CD4-positive, alpha-beta T cell treated with Interleukin-4 for 4 hours (primary cell): ENCODE results near the gene SLC1A2.

Experiments used
- DNase-seq: peaks from one replicate; pipeline ENCODE4 v3.0.0-alpha.2; 2020

Gene SLC1A2

DNA sequence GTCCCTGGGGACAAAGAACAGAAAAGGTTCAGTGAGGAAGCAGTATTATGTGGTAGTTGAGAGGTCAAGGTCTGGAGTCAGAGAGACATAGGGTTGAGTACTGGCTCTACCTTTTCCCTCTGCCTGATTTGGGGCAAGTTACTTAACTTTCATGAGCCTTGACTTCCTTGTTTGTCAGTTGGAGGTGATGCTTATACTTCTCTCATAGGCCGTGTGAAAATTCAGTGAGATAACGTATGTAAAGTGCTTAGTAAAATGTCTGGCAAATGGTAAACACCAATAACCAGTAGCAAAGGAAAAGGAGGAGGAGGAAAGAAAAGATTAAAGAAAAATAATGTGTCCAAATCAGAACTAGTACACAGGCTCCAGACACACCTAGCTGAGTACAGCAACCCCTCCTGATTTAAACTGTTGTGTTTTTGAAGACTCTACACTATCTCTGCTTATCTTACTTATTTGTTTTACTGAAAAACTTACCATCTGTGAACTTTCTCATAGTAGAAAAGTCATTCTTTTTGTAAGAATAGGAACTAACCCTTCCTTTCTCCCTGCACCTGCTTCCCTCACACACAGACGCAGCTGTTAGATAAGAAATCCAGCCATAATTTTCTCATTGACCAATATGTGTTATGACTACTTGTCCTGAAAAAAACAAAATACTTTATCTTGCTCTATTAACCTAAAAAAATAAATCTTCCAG lies 153.5 kb downstream of the SLC1A2 start:
- DNase-seq: no peak

DNA sequence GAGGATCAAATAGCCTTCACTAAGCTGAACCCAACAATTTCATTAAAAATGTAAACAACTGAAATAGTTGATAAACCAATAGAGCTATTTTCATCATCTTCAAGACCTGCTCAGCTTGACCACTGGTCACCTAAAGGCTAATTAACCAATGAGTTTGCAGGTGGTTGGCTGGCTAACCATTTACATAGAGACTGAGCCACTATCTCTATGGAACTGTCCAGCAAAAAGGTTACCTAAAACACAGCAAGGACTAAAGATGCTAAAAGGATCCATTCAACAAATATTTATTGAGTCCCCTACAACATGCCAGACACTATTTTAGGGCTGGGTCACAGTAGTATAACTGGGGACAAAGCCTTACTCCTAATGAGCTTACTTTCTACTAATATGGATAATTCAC lies 156.6 kb downstream of the SLC1A2 start:
- no peak for DNase-seq

DNA sequence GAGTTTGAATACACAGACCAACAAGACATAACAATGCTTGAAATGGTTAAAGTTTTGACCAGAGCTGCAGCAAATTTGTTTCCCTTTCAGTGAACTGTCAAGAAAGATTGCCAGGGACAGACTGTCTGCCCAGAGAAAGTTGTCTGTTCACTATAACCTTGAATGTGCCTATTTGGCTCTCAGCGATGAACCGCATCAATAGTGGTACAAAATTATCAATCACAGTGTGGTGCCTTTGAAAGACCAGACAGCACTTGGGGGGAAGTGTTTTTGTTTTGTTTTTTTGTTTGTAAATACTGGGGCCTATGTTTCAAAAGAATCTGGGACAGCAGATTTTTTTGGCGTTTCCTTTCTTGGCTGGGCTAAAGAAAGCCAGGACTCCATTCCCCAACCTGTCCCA lies 157.3 kb downstream of the SLC1A2 start:
- no peak for DNase-seq

DNA sequence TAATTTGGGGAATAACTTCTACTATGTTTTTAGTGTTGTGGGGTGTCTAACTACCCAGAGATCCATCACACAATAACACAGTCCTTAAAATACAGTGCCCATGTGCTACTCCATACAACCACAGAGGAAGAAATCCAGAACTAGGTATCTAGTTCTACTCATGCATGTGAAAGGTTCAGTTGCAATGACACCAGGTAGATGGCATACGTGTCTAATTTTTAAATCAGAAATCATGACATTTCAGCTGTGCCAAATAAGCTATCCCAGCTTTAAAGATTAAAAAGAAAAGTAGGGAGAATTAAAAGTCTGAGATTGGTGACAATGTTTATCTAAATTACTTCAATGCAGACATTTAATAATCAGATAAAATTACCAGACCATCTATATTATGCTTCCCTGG lies 158.2 kb downstream of the SLC1A2 start:
- DNase-seq: no peak

DNA sequence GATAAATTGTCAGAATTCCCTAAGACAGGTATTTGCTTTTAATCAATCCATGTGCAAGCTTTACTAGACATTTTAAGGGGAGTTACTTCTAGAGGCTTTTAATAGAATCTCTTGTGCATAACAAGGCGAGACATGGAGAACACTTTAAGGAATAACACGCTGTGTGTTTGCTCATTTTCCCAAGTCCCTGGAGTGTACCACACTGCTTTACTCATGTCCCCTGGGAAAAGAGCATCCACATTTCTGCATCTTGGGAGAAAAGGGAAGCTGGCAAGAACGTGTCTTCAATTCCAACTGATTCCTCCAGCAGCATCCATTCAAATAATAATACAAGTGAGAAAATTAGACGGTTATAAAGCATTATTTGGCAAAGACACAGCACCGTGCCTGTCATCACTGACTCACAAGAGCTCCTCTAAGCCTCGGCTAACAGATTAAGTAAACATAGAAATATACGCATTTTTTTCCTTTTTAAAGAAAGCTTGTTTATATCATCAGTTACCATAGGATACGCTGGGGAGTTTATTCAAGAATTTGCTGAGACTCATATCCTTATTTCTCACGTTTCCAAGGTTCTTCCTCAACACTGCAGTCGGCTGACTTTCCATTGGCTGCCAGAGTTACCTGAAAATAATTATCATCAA lies 158.9 kb downstream of the SLC1A2 start:
- no peak for DNase-seq

DNA sequence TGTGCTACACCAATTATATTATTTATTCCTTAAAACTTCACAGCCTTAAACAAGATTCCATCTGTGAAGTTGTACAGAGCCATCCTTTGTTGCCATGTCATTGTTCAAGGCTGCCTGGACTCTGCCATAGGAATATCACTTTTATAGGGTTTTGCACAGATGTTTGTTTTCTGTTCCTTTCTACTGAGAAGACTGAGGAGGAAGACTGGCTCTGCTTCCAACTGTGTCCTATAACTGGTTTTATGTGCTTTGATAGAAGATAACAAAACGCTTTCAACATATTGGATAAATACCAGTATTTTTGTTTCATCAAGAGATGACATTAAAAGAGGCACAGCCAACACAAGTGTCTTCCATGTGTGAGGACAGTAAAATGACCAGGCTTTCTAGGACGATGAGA lies 159.8 kb downstream of the SLC1A2 start:
- no peak for DNase-seq

DNA sequence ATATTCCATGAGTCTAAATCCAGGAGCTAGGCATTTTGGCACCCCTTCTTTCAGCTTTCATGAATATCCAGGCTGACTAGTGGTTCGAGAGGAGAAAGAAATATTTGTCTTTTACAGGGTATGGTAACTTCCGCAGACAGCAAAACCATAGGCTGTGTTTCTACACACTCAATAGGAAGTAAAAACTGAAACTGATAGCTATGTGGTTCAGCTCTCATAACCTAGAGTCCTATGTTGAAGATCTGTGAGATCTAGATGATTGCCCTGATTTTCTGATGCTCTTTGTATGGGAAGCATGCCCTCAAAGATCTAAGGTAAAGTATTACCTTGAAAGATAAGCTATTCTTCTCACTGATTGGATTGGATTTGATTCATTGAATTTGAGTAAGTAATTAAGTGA lies 162.1 kb downstream of the SLC1A2 start:
- DNase-seq: peak; percentile 47

DNA sequence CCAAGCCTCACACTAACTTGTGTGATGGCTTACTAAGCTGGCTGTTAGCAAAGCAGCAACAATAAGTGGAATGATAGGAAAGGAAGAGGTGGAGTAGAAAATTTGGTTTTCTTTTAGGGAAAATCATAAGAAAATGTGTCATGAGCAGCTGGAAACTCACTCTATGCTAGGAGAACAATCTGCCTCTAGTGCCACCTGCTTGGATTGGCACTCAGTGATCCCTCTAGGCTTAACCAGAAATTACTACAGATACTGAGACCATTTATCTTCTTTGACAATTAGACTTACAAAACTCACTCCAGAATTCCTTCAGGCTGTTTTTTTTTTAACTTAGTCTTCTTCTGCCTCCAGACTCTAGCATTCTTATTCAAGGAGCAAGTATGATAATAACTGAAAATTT lies 163.1 kb downstream of the SLC1A2 start:
- DNase-seq: no peak

DNA sequence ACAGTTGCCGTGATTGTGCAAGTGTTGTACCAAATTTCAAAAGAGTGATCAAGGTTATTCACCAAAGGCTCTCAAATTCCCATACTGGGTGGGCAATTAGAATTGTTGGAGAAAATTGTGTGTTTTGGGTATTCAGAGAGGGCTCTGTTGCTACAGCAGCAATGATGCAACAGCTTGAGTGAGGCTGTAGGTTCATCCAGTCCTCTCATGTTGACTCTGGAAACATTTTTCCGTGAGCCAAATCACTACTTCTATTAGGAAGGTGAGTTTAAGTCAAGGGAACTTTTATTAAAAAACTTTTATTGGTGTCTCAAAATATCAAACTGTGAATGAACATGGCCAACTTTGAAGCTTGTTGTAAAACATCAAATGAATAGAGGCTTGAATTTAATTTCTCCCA lies 163.8 kb downstream of the SLC1A2 start:
- no peak for DNase-seq

DNA sequence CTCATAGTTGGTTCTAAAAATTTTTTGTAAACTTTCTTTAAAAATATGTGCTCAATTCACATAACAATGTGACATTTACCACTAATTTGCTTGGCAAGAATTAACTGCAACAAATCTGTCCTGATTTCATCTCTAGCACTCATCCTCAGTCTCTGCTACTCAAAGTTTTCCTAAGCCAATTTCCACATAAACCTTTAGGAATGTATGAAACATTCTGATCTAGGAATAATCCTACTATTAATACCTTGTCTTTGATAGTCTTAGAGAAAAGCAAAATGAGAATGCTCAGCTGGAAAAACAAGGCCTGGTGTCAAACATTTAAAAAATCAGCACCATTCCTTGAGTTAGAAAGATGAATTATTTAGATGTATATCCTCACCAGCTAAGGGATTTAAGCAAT lies 166.1 kb downstream of the SLC1A2 start:
- no peak for DNase-seq

DNA sequence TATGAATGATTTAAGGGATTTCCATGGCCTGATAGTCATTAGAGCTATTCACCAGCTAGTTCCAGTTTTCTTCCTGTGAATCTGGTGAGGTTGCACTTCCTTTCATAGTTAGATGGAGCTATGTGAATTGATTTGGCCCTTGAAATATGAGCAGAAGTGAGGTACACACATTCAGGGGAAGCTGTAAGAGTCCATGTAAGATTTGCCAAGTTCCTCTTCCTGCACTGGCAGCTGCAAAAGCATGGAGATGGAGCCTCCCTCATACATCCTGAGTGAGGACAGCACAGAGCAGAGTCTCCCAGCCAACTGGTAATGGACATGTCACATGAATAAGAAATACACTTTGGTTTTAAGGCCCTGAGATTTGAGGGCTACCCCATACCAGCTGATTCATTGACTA lies 168.7 kb downstream of the SLC1A2 start:
- DNase-seq: no peak

DNA sequence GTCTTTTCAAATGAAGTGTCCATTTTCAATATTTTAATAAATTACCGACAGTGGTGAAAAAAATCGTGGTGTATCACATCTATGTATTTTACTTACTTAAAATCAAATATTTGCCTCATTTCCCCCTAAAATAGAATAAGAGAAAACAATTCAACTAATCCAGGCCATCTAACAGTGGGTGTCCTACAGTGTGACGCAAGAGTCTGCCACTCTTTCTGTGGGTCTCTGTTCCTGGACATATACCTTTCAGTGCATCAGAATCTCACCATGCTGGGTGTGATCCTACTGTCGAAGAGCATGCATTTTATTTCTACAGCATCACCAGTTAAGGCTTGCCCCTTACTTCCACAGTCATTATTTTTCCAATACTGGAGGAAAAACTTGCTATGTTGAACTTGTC lies 169.2 kb downstream of the SLC1A2 start:
- DNase-seq: no peak

DNA sequence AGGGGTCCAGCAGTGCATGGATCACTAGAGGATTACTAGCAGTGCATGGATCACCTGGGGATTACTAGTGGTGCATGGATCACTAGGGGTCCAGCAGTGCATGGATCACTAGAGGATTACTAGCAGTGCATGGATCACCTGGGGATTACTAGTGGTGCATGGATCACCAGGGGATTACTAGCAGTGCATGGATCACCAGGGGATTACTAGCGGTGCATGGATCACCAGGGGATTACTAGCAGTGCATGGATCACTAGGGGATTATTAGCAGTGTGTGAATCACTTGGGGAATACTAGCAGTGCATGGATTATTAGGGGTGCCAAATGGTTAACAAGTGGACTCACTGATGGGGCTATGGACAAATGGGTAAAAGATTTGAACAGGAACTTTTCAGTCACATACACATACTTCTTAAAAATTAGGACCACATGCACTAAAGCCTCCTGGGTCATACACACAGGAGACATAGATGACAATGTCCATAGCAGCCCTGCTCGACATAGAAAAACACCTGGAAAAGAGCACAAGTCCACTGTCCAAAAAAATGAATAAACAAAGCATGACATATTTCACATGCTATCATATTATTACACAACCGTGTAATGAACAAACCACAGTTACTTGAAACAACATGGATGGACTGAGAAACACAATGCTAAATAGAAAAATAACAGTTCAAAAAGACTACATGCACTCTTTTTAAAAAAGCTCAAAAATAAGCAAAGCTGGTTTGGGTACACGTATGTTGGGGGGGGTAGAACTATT lies 170.6 kb downstream of the SLC1A2 start:
- DNase-seq: no peak

DNA sequence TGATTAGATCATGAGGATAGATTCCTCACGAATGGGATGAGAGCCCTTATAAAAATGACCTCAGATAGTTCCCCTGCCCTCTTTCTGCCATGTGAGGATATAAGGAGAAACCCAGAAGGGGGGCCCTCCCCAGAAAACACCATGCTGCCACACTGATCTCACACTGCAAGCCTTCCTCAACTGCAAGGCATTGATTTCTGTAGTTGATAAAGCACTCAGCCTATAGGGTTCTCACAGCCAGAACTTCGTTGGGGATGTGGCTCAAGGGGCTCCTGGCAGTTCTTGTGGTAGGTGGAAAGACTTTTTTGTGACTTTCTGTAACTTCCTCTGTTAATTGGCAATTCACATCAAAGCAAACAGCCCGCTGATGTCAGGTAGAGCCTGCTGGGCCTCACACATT lies 171.5 kb downstream of the SLC1A2 start:
- peak; percentile 48 for DNase-seq

DNA sequence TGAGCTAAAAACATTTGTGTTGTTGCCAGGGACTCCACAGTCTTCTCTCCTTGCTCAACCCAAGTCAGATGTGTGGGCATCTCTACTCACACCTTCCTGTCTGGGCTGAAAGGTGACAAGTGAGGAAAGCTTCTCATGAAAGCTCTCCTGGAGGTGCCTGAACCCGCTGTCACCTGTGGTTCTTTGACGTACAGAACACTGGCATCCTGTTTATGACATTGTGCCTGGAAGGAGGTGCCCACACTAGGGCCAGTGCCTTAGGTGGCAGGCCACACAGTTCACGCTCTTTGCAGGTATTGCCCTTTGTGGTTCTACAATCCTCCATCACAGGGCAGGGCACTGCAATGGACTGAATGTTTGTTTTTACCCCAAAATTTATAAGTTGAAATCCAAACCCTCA lies 171.9 kb downstream of the SLC1A2 start:
- DNase-seq: peak; percentile 91

DNA sequence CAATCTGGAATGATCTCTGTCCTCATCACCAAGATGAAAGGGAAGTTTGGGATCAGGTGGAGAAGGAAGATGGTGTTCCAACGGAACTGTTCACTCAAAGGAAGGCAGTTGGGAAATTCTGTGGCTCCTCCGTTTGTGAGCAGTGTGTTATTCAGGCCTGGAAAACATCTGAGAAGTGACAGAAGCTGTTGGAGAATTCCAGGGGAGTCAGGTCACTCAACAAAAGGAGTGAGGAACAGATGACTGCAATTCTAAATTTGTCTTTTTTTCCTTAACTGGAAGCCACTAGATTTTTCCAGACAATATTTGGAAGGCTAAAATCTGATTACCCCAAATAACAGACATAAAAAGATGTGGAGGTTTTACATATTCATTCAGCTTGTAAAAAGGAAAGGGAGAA lies 172.6 kb downstream of the SLC1A2 start:
- no peak for DNase-seq

DNA sequence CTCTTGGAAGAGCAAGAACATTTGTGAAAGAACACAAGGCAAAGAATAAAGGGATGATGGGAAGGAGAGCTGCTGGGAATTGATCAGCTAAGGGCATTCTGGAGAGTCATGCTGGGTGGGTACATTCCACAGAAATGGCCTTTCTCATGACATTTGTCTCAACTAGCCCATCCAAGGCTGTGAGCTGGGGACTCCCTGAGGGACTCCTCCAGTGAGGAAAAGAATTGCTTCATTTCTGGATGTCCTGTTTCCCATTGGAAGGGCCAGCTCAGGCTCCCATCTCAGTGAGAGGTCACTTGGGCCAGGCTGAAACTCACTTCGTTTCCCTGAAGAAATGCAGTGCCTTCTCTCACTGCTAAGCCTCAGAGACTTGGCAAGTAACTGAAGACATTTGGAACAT lies 173.6 kb downstream of the SLC1A2 start:
- no peak for DNase-seq

DNA sequence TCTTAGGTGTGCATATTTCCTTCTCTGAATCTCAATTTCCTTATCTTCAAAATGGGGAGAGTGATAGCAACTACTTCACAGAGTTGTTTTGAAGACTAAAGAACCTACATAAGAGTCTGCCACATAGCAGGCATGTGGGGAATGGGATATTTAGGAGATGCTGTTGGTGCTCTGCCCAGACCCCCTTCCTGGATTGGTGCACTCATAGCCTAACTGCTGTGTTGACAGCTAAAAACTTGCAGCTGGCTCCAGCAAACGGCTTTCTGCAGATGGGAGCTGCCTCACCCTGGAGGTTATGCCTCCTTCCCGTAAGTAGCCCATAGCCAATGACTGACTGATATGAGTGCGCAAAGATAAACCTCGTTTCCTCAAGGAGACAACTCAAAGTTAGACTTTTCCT lies 174.3 kb downstream of the SLC1A2 start:
- DNase-seq: no peak

DNA sequence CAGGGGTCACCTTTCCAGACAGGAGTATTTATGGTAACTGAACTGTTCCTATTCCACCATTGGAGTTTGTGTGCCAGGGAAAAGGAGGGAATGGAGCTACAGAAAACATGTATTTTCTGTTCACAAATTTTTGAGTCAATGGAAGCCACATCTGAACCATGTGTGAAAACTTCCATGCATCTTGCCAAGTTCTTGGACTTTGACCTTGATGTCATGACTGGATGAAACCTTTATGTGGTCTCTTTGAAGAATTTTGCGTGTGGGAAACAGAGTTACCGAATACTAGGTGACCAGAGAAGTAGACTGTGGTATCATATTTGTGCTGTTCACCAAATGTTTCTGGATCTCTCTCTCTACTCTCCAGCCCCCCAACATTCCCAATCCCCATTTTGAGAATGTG lies 175.6 kb downstream of the SLC1A2 start:
- no peak for DNase-seq

DNA sequence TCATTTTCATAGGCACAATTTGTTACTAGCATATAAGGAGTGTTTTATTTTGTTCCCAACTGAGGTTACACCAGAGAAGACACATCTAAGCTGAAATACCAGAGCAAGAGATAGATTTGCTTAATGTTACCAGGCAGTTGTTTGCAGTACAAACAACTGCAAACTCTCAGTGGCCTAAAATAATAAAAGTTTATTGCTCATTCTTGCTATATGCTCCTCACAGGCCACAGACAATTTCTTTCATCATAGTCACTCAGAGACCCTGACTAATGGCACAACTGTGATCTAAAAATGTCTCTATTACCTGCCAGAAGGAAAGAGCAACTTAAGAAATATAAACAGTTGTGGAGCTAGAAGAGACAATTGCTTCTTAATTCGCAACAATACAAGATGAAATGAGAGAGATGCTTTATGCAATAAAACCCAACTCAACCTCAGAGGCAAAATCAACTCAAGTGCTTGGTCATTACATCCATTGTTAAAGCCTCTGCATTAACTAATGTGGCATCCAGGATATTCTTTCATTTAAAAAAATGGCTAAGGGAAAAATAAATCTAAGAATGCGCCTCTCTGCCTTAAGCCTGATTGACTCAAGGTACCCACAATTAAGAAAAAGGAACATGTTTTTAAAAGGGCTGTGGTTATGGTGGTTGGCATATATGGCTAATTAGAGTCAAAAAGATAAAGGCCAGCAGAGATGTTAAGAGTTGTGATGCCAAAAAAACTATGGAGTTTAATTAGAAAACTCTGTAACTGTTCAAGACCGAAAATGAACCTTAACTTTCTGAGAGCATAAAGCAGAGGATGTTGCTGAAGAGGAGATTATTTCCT lies 176.7 kb downstream of the SLC1A2 start:
- DNase-seq: peak; percentile 37

DNA sequence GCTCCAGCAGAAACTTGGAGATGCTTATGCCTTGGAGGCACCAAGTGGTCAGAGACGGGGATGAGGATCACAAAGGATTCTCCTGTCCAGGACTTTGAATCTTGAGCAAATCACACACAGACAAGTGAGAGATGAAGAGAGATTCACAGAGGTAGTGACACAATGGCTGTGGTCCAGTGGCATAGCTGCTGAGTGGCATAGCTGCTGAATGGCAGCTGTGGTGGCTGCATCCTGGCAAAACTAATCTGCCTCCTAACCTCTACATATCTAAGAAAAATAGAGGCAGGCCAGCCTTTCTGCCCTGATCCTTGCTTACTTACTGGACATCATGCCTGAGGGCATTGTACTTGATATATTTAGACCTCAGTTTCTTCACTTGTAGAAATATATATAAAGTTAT lies 177.8 kb downstream of the SLC1A2 start:
- DNase-seq: no peak

DNA sequence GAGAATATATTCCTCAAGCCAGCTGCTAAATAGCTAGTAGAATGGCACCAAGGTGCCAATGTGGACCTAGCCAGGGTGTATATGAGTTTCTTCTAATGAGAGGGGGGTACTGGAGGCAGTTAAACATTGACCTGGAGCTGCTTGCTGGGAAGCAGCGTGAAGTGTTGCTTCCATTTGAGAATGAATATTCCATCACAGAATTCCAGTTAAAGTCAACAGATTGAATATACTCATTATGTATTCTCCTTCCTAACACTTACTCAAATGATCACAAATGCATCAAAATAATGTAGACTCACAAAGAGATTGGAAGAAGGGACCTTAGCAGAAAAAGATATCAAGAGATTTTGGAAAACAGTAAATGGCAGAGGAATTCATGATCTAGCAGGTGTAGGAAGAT lies 178.3 kb downstream of the SLC1A2 start:
- no peak for DNase-seq

DNA sequence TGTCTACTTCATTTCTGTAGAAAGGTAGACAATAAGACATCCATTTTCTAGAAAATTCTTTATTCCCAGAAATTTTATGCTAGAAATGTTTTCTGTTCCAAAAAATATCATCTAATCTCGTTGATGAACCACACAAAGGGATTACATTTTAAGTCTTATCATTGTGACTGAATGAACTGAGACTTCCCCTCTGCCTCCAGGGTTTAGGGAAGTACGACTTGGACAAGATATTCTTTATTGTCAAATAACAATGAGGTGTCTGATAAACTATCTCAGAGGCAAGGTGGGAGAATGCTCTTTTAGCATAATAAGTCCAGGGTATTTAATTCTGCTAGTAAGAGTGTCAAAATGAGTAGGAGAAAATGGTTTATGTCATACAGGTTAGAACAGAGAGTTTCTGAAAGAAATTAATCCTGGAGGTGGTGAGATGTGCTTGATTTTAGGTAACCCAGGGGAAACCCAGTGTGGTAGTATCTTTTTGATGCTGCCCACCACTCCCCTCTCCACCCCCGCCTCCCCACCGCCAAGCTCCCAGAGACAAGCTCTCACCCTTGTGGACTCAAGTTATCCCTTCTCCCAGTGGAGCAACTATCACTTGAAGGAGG lies 179.8 kb downstream of the SLC1A2 start:
- no peak for DNase-seq
